ENCODE measurements around the gene LRP1B.

Gene LRP1B

DNA sequence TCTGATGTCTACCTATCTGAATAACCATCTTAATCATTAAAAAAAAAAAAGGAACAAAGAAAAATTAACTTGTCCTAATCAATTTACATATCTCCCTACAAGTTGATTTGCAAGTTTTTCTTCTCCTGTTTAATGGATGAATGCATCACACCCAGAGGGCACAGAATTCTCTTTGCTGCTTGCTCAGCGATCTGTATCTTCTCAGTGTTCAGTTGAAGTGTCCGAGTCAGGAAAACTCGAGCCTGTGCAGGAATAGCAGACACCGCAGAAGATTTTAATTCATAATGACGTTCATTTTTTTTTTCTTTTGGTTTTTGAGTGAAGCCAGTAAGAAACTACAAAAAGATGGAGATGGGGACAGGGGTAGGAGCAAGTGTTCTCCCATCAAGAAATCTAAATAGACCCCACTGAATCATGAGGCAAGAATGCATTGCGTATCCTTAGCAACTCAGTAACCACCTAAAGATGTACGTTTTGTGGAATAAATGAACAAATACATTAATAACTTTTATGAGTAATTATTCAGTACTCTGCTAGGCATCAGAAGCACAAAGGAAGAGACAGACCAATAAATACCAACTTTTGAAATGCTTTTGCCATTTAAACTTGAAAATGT is 675.5 kb downstream of the LRP1B start:
- no peak for DNase-seq (ENCODE audit: low read depth in 2 of 2)

GRCh38 chr2:141440072-141440635 is 690.7 kb downstream of the LRP1B start:
- DNase-seq (ENCODE audit: low read depth in 2 of 2), result no peak

- no peak for DNase-seq (ENCODE audit: low read depth in 2 of 2)
Observed at GRCh38 chr2:141439524-141439923, 691.3 kb downstream of the LRP1B start.

DNA sequence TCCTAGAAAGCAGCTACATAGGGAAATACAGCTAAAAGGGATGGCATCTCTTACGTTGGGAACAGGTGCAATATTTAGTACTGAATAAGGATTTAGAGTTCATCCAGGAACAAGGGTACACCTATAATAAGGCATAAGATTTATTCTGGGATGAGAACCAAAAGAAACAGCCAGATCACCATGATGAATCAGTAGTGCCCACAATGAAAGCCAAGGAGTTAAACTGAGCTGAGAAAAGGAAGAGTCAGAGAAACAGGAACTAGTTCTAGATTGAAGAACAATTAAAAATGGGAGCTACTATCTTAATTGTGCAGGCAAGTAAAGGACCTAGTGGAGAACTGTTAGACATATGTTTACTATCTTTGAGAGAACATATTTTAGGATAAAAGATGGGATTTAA is 692.3 kb downstream of the LRP1B start:
- no peak for DNase-seq (ENCODE audit: low read depth in 2 of 2)

- DNase-seq (ENCODE audit: low read depth in 2 of 2), result no peak
Observed at GRCh38 chr2:141437521-141437920, 693.3 kb downstream of the LRP1B start.

DNA sequence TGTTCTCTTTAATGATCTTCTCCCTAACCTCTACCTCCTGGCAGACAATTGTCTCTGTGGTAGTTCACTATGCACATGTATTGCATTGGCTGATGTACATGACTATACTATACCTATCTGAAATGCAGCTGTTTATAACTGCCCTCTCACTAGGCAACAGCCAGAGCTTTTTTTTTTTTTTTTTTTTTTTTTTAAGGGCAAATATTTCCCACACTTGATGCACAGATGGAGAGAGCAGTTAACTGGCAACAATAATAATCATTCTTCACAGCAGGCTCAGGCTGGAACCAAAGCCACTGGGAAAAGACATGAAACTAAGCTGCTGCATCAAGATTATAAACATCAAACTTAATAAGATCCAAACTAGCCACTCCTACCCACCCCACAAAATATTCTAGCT is 707.7 kb downstream of the LRP1B start:
- DNase-seq (ENCODE audit: low read depth in 2 of 2), result no peak

DNA sequence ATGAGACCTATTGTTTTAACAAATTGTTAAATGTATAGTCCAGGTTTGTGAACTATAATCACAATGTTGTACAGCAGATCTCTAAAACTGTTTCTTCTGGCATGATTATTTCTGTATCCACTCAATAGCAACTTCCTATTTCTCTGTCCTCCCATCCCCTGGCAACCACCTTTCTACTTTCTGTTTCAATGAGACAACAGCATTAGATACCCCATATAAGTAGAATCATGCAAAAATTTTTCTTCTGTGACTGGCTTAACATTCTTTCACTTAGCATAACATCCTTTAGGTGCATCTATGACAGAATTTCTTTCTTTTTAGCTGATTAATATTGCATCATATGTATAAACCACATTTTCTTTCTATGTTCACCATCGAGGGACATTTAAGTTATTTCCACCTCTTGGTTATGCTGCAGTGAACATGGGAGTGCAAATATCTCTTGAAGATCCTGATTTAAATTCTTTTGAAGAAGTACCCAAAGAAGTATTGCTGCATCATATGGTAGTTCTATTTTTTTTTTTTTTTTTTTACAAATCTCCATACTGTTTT is 713.5 kb downstream of the LRP1B start:
- DNase-seq (ENCODE audit: low read depth in 2 of 2), result no peak

DNA sequence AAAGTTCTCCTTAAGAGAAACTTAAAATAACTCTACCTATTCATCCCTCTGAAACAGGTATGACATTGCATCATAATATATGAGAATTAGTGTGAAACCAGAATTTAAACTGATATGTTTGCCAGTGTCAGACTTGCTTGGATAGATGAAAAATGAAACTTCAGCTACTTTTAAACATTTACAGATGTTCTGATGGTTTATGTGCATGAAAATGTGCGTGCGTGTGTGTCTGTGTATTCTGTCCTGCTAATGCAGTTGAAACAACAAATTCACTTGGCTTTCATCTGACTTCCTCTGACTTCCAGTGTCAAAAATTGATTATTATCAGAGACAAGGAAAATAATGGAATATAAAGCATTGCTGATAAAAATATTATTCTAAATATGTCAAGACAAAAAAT is 719.4 kb downstream of the LRP1B start:
- no peak for DNase-seq (ENCODE audit: low read depth in 2 of 2)

- no peak for DNase-seq (ENCODE audit: low read depth in 2 of 2)
Observed at GRCh38 chr2:141399270-141399669, 731.5 kb downstream of the LRP1B start.

- no peak for DNase-seq (ENCODE audit: low read depth in 2 of 2)
Observed at GRCh38 chr2:141393214-141393545, 737.6 kb downstream of the LRP1B start.

DNA sequence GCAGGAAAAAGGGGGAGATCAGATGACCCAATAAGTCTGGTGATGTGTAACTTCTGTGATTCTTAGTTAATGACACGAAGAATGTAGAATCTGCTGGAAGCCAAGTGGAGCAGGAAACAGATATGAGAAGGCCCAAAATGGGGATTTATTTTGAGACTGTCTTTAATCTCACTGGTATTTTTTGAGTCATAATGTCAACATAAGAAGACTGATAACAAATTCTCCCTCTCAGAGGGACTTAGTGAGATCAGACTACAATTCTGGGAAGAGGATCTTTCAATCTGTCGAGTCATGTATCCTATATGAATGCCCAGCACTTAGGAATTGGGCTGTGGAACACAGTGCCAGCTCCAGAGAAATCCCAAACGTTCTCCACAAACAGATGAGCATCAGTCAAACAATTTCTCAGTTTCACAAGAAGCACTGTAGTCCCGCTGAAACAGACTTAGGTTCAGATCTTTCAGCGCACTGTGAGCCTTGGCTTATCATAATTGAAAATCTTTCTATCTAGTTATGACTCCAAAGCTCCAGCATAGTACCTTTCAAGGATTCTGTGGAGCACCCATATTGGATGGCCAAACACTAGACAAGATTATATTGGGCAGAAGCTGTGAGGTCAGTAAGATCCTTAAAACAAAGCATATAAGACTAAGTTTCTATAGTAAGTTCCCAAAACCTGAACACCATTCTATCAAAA is 738.2 kb downstream of the LRP1B start:
- DNase-seq (ENCODE audit: low read depth in 2 of 2), result no peak

GRCh38 chr2:141386168-141386567 is 744.6 kb downstream of the LRP1B start:
- DNase-seq (ENCODE audit: low read depth in 2 of 2), result no peak

DNA sequence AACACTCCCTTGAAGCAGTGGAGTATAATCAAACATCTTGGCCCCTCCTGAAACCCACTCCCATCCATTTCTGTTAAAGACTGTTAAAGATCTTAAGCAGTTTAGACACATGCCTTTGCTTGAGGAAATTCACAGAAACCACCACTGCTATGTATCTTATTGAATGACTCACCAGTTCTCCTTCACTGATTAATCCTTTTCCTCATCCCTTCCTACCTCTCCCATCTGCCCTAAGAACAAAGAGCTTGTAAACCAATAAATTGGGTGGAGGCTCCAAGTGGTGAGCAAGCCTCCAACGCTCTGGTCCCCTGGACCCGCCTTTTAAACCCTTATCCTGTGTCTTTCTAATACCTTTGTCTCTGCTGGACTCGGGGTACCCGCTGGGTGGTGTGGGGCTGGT is 746.1 kb downstream of the LRP1B start:
- DNase-seq (ENCODE audit: low read depth in 2 of 2), result no peak

GRCh38 chr2:141381946-141382345 is 748.9 kb downstream of the LRP1B start:
- no peak for DNase-seq (ENCODE audit: low read depth in 2 of 2)

DNA sequence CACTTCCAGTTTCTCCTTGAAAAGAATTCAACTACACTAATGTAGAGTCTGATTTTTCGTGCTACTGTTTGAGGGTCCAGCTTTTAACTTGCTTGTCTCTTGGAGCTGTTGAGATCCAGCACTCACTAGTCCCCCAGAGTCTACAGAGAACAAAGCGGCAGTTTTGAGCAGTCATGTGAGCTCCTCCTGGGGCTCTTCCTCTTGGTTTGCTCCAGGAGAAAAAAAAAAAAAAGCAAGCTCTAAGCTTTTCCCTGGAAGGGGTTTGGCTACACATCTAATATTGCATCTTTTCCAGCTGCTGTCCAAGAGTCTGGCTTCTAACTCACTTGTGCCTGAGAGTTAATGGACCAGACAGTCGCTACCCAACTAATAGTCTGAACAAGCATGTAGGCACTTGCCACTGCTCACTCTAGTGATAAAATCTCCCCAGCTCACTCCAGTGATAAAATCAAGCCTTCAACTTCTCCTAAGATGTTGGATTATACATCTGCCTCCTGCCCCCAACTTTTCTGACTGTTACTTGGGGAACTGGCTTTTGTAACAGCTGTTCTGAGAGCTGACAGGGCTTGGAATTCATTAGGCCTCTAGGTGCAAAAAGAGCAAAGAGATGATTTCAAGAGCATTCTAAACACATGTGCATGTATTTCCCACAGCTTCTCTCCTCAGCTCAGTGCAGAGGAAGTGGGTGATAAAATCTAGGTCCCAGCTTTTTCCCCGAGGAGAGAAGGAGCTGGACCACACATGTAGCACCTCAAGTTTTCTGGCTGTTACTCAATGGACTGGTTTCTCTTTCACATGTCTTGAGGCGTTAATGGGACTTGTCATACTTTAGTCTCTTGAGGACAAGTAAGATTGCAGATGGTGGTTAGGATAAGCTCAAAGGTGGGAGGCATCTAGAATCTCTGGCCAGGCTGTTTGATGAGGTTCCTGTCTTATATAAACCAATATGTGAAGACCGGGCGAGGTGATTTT is 750.5 kb downstream of the LRP1B start:
- no peak for DNase-seq (ENCODE audit: low read depth in 2 of 2)

GRCh38 chr2:141364821-141365220 is 766.0 kb downstream of the LRP1B start:
- no peak for DNase-seq (ENCODE audit: low read depth in 2 of 2)

- no peak for DNase-seq (ENCODE audit: low read depth in 2 of 2)
Observed at GRCh38 chr2:141362311-141362710, 768.5 kb downstream of the LRP1B start.

DNA sequence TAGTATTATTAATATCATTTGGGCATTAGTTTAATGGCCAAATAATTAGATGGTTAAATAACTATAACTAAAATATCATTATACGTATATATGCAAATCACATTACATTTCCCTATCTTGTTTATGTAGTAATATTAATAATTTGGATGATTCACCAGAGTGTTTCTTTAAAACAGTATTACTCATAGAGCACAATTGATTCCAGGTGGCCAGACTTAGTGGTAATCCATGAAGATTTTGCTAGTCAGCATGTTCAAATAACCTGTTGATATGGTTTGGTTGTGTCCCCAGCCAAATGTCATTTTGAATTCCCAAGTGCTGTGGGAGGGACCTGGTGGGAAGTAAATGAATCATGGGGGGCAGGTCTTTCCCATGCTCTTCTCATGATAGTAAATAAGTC is 782.3 kb downstream of the LRP1B start:
- no peak for DNase-seq (ENCODE audit: low read depth in 2 of 2)

GRCh38 chr2:141341444-141341843 is 789.4 kb downstream of the LRP1B start:
- no peak for DNase-seq (ENCODE audit: low read depth in 2 of 2)

DNA sequence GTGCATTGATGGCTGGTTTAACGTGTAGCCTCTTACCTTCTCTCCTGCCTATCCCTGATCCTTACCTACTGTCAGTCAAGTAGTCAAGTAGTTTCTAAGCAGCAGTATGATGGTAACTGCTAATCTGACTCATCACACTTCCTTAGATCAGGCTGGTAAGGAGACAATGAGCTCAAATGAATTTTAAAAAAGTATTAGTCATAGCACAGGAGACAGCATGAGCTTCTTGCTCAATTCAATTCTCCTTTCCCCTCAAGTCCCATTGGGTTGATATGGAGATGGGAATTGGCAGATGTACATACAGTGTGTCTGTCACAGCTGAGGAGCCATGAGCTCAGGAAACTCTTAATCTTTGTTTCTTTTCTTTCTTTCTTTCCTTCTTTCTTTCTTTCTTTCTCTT is 799.7 kb downstream of the LRP1B start:
- no peak for DNase-seq (ENCODE audit: low read depth in 2 of 2)

DNA sequence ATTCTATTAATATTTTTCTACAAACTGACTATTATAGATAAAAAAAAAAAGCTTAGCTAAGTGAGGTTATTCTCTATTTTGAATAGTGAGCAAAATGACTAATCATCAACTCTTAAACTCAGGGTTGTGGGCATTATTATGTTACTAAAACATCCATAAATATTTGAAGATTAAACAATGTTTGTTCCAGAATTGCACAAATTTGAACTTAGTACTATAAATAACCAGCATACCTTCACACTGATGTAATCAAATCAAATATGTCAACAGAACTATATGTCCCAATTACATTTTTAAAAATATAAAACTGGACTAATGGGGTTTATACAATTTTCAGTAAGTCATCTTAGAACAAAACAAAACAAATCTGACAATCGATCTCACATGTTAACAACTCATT is 800.9 kb downstream of the LRP1B start:
- DNase-seq (ENCODE audit: low read depth in 2 of 2), result no peak

- DNase-seq (ENCODE audit: low read depth in 2 of 2), result no peak
Observed at GRCh38 chr2:141323571-141323970, 807.2 kb downstream of the LRP1B start.

All from stimulated activated CD8-positive, alpha-beta memory T cell treated with anti-CD3 and anti-CD28 coated beads, Interleukin-7, amount 100 ng/mL, for 4 hours (primary cell).